Kidney epithelial cell (primary cell): ENCODE measurements around the gene HJURP. TPM values are rescaled to one million over a fixed set of nuclear protein-coding genes. Genes with fewer than 3 reads are reported as not detected.

Source experiments
- DNase-seq: peaks from one replicate; pipeline ENCODE4 v3.0.0-alpha.2; 2010; ENCODE audit warnings: low read depth
- H3K27me3 ChIP-seq: 2 replicates; pipeline ENCODE4 v1.6.0; 2011; ENCODE audit warnings: low read length; ENCODE audit not compliant: control insufficient read depth, insufficient read depth
- H3K36me3 ChIP-seq: 2 replicates; pipeline ENCODE4 v1.5.1; 2011; ENCODE audit warnings: low read length; ENCODE audit not compliant: control insufficient read depth, insufficient read depth
- H3K4me3 ChIP-seq: 2 replicates; pipeline ENCODE4 v1.5.1; 2011; ENCODE audit warnings: low read depth, mild to moderate bottlenecking, control low read depth, low read length
- total RNA-seq: library from RNA; depleted of rRNA; stranded (reverse); fragments of >200 nt; gene quantifications from 2 replicates; pipeline ENCODE4 v1.2.3, GENCODE V29; 2015
- TF ChIP-seq, protein P1 (sequence below): IDR thresholded peaks from 2 replicates; pipeline ENCODE4 v1.5.1; 2011; ENCODE audit warnings: mild to moderate bottlenecking, moderate library complexity, low read length, control low read depth, inconsistent platforms; ENCODE audit not compliant: insufficient read depth, poor library complexity, severe bottlenecking

Gene HJURP
- total RNA-seq, 1 donor from 2014 or later: 13.4 TPM

DNA sequence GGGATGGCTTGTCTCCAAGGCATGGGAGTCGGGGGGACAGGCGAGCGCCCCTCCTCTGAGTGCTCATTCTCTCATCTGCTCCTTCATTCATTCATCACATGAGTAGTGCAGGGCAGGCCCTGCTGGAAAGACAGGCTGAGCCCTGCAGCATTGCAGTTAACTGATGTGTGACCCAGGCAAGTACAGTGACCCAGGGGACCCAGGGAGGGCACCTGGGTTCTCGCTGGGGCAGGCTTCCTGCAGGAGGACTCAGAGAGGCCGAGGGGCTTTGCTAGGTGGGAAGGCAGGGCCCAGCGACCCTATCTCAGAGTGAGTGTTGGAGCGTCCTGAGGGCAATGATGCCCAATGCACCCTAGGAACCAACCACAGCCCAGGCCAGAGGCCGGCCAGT, 30.6 kb downstream of the HJURP start:
- Histone ChIP-seq H3K4me3 (no peak overlapping the region), H3K27me3 (no peaks in the 10 kb centered on the region), H3K36me3 (no peaks in the 10 kb centered on the region)
- no peak for DNase-seq
- TF ChIP-seq, protein P1, sequence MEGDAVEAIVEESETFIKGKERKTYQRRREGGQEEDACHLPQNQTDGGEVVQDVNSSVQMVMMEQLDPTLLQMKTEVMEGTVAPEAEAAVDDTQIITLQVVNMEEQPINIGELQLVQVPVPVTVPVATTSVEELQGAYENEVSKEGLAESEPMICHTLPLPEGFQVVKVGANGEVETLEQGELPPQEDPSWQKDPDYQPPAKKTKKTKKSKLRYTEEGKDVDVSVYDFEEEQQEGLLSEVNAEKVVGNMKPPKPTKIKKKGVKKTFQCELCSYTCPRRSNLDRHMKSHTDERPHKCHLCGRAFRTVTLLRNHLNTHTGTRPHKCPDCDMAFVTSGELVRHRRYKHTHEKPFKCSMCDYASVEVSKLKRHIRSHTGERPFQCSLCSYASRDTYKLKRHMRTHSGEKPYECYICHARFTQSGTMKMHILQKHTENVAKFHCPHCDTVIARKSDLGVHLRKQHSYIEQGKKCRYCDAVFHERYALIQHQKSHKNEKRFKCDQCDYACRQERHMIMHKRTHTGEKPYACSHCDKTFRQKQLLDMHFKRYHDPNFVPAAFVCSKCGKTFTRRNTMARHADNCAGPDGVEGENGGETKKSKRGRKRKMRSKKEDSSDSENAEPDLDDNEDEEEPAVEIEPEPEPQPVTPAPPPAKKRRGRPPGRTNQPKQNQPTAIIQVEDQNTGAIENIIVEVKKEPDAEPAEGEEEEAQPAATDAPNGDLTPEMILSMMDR: no peak

DNA sequence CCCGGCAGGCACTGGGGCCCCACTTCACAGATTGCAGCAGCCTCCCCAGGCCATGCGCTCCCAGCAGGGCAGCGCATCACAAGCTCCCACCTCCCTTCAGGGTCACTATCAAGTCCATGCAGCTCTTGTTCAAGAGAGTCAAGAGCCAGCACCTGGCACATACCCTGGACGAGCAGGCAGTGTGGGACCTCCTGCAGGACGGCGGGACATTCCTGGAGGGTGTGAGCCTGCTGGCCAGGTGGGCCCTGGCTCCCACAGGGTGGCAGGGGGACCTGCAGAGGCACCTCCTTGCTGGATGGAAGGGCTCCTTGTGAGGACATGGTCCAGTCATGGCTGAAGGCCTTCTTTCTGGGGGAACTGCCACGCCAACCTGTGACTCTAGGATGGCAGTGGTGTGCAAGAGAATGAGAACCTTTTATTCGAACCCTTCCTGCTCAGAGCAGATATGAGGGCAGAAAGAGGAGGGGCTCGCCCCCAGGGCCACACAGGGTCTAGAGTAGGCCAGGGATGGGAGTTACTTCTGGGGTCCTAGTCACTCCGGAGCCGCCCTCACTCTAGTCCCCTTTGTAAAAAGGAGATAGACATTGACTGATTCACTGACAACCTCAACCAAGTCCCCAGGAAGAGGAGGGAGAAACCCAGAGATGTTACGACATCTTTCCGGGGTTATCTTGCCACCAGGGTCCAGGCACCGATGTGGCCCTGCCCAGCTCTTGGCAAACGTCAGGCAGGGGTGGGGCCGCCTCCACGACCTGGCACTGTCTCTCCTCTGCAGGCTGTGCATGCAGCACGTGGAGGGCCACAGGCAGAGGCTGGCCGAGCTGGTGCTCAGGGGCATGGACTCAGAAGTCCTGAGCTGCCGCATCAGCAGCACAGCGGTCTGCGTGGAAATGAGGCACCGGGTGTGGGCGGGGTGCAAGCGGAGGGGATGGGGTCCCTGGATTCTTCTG, 31.3 kb downstream of the HJURP start:
- DNase-seq: no peak
- TF ChIP-seq, protein P1: no peak
- no peaks in the 10 kb centered on the region for H3K27me3 ChIP-seq
- no peak overlapping the region for H3K4me3 ChIP-seq
- H3K36me3 ChIP-seq: no peaks in the 10 kb centered on the region

DNA sequence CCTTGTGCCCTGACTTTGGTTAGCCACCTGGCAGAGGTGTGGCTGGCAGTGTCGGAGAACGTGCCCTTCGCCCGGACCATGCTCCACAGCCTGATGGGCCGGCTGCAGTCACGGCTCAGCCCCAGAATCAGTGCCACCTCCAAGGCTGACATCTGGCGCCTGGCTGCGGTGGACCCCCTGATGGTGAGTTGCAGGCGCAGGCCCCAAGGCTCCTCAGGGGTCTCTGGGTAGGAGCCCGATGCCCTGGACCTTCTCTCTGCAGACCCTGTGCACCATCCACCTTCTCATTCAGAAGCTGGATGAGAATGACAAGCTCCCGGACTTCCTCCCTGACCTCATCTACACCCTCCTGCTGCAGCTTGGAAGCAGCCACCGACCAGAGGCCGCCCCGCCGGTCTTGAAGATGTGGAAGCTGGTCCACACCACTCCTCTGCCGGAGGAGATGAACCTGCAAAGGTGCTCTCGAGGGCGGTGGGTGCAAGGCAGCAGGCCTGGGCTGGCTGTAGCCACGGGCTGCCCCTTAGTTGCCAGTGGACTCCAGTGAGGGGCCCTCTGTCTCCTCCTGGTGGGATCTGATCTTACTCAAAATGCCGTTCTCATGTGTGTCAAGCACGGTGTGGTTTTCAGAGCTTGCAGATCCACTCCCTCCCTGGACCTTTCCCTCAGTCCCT, 32.1 kb downstream of the HJURP start:
- TF ChIP-seq, protein P1: no peak
- H3K27me3 ChIP-seq: no peaks in the 10 kb centered on the region
- H3K36me3 ChIP-seq: no peaks in the 10 kb centered on the region
- no peak for DNase-seq
- no peak overlapping the region for H3K4me3 ChIP-seq

DNA sequence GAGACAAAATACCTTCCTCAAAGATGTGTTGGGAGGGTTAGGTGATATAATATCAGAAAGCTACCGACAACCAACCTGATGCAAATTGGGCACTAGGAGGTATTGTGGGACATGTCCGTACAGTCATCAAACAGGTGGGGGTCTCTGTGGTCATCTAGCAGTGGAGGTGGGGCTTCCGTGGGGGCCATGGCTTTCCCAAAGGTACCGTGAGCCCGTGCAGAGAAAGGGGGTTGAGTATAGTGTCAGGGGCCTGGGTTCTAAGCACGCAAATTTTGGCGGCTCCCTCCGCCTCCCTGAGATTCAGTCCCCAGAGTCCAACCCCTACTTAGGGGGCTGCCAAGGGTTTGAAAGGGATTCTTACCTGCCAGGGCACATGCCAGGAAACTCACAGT, 32.6 kb downstream of the HJURP start:
- TF ChIP-seq, protein P1: no peak
- Histone ChIP-seq H3K36me3 (no peaks in the 10 kb centered on the region), H3K27me3 (no peaks in the 10 kb centered on the region), H3K4me3 (no peak overlapping the region)
- no peak for DNase-seq

DNA sequence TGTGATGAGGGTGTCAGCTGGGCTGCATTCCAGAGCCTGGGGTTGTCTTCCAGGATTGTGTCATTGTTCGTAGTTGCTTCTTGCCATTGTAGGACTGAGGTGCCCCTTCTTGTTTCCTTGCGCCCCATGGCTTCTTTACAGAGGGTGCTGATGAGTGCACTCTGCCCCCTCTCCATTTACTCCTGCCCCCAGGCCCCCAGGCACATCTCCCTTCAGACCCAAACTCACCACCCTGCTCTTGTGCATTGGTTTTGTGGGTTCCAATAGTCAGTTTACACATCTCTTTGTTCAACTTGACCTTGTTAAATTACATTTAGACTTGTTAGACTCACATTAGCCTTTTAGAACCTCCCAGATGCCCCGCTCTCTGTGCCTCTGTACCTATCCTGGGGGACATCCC, 33.1 kb downstream of the HJURP start:
- TF ChIP-seq, protein P1: no peak
- DNase-seq: no peak
- Histone ChIP-seq H3K27me3 (no peaks in the 10 kb centered on the region), H3K36me3 (no peaks in the 10 kb centered on the region), H3K4me3 (no peak overlapping the region)
